Measurements from ENCODE around the gene WWTR1.

The WWTR1 gene

DNA sequence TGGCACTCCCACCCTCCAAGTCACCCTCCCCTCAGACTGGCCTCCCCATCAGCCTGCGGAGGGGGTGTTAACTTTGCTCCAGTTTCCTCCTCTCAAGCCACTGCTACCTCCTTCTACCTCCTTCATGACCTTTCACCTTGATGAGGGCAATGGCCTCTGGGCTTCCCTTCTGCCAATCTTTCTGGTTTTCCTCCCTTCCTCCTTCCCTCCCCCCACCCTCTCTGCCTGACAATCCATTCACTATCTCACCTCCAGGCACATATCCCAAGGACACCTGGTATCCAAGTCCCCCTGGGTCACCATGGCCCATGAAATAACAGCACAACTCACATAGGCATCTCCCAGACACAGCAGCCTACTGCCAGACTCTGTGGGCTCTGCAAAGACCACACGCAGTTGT, 80.0 kb downstream of the WWTR1 start:
- Histone ChIP-seq H3K4me3 (replicated peaks; ENCODE audit: insufficient read depth, low read length) (no peak overlapping the region), H3K27me3 (ENCODE audit: insufficient read depth, poor library complexity, severe bottlenecking) (peaks cover 8% of the 10 kb centered on the region), H3K27ac (replicated peaks) (no peak overlapping the region)
- DNase-seq (ENCODE audit: low read depth in 1 of 2, low spot score in 1 of 2), result no peak
- no peak for TF ChIP-seq POLR2AphosphoS5 (IDR thresholded peaks at IDR 0.05; ENCODE audit: low read depth)
- no peak for TF ChIP-seq SPI1 (IDR thresholded peaks at IDR 0.05; ENCODE audit: borderline replicate concordance, low read depth)

DNA sequence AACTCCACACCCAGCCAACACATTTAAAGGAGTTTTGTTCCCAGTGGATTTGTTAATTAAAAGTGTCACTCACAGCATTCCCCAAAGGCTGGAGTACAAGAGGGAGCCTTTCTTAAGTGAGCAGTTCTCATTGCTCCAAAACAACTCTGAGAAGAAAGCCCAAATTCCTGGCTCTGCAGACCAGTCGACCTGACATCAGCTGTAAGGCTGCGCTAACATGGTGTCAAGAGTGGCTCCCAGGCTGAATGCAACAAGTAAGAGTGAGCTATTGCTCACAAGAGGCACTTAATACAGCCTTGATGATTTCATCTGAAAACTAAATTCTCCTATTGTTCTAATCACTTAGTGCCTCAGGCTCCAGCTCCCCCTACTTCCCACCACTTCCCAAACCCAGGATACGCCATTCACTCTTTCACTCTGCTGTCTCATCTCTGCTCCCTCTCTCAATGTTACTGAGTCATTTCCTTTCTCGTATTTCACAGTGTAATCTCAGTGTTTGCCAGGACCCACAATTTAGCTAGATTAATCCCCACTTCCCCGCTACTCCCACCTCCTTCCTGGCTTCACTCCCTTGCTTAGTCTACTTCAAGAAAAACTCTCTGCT, 81.8 kb downstream of the WWTR1 start:
- no peak for DNase-seq (ENCODE audit: low read depth in 1 of 2, low spot score in 1 of 2)
- Histone ChIP-seq H3K27me3 (ENCODE audit: insufficient read depth, poor library complexity, severe bottlenecking) (peaks cover 7% of the 10 kb centered on the region), H3K27ac (replicated peaks) (no peak overlapping the region), H3K4me3 (replicated peaks; ENCODE audit: insufficient read depth, low read length) (no peak overlapping the region)
- TF ChIP-seq, protein P1, sequence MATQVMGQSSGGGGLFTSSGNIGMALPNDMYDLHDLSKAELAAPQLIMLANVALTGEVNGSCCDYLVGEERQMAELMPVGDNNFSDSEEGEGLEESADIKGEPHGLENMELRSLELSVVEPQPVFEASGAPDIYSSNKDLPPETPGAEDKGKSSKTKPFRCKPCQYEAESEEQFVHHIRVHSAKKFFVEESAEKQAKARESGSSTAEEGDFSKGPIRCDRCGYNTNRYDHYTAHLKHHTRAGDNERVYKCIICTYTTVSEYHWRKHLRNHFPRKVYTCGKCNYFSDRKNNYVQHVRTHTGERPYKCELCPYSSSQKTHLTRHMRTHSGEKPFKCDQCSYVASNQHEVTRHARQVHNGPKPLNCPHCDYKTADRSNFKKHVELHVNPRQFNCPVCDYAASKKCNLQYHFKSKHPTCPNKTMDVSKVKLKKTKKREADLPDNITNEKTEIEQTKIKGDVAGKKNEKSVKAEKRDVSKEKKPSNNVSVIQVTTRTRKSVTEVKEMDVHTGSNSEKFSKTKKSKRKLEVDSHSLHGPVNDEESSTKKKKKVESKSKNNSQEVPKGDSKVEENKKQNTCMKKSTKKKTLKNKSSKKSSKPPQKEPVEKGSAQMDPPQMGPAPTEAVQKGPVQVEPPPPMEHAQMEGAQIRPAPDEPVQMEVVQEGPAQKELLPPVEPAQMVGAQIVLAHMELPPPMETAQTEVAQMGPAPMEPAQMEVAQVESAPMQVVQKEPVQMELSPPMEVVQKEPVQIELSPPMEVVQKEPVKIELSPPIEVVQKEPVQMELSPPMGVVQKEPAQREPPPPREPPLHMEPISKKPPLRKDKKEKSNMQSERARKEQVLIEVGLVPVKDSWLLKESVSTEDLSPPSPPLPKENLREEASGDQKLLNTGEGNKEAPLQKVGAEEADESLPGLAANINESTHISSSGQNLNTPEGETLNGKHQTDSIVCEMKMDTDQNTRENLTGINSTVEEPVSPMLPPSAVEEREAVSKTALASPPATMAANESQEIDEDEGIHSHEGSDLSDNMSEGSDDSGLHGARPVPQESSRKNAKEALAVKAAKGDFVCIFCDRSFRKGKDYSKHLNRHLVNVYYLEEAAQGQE (IDR thresholded peaks at IDR 0.05; ENCODE audit: insufficient replicate concordance, low read depth), result no peak
- no peak for TF ChIP-seq GABPA (IDR thresholded peaks at IDR 0.05; ENCODE audit: low read depth)
- TF ChIP-seq, protein P2, sequence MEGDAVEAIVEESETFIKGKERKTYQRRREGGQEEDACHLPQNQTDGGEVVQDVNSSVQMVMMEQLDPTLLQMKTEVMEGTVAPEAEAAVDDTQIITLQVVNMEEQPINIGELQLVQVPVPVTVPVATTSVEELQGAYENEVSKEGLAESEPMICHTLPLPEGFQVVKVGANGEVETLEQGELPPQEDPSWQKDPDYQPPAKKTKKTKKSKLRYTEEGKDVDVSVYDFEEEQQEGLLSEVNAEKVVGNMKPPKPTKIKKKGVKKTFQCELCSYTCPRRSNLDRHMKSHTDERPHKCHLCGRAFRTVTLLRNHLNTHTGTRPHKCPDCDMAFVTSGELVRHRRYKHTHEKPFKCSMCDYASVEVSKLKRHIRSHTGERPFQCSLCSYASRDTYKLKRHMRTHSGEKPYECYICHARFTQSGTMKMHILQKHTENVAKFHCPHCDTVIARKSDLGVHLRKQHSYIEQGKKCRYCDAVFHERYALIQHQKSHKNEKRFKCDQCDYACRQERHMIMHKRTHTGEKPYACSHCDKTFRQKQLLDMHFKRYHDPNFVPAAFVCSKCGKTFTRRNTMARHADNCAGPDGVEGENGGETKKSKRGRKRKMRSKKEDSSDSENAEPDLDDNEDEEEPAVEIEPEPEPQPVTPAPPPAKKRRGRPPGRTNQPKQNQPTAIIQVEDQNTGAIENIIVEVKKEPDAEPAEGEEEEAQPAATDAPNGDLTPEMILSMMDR (IDR thresholded peaks at IDR 0.05; ENCODE audit: insufficient read depth, low read length), result no peak
- no peak for TF ChIP-seq SPI1 (IDR thresholded peaks at IDR 0.05; ENCODE audit: borderline replicate concordance, low read depth)
- no peak for TF ChIP-seq POLR2AphosphoS5 (IDR thresholded peaks at IDR 0.05; ENCODE audit: low read depth)

DNA sequence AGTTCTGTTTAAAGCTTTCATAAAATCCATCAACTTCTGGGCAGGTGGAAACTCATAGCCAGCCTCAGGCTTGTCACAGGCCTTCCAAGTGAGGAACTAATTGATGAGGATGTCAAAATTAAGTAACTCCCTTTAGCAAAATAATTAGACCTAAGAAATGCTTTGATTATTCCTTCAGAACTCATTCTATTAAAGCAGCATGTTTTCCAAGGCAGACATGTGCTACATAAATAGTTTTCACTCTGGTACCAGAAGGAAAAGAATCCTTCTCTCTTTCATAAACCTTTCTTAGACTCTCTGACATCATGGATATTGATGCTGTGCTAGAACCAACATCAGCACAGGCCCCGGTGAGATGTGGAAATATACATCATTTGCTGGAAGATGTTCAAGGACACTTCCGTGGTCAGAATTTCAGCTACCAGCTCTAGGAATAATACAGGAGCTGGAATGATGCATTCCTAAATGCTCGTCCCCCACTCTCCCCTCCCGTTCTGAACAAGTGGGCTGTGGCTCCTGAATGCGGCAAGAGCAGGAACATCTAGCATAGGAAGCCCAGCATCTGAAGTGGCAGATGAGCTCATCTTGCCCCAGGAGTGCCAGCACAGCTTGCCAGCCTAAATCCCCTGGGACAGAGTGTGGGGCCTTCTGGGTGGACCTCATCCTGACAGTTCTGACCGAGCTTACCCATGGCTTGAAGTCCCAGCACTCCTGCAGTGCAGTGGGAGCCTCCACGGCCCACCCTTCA, 82.4 kb downstream of the WWTR1 start:
- TF ChIP-seq, protein P2 (IDR thresholded peaks at IDR 0.05; ENCODE audit: insufficient read depth, low read length), result no peak
- no peak for TF ChIP-seq SPI1 (IDR thresholded peaks at IDR 0.05; ENCODE audit: borderline replicate concordance, low read depth)
- TF ChIP-seq POLR2AphosphoS5 (IDR thresholded peaks at IDR 0.05; ENCODE audit: low read depth), result no peak
- TF ChIP-seq, protein P1 (IDR thresholded peaks at IDR 0.05; ENCODE audit: insufficient replicate concordance, low read depth), result no peak
- no peak for TF ChIP-seq GABPA (IDR thresholded peaks at IDR 0.05; ENCODE audit: low read depth)
- DNase-seq (ENCODE audit: low read depth in 1 of 2, low spot score in 1 of 2), result no peak
- Histone ChIP-seq H3K27me3 (ENCODE audit: insufficient read depth, poor library complexity, severe bottlenecking) (peaks cover 6% of the 10 kb centered on the region), H3K27ac (replicated peaks) (no peak overlapping the region), H3K4me3 (replicated peaks; ENCODE audit: insufficient read depth, low read length) (no peak overlapping the region)

DNA sequence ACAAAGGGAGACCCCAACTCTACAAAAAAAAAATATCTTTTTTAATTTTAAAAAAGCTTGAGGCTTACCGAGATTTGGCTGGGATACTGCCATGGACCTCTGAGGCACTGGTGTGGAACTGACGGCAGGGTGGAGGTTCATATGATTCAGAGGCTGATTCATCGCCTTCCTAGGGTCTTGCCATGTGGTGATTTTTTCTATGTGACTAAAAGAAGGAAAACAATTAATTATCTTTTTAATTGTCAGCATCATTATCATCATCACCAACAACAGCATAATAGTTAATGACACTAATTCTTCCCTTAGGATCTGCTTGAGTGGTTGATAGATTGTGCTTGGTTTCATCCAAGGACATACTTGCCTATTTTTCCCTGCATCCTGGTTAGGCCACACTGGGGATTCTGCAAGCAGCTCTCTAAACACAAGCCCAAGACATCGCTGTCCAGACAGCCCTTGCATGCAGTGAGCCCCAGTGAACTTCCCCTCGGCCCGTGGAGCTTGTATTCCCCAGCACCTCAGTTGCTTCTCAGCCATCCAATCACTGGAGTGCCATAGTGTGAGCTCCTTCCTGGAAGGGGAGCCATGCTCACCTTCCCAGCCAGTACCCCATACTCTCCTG, 84.9 kb downstream of the WWTR1 start:
- H3K27me3 ChIP-seq (ENCODE audit: insufficient read depth, poor library complexity, severe bottlenecking), result peaks cover 6% of the 10 kb centered on the region
- no peak overlapping the region for H3K27ac ChIP-seq (replicated peaks)
- no peak for TF ChIP-seq SPI1 (IDR thresholded peaks at IDR 0.05; ENCODE audit: borderline replicate concordance, low read depth)
- TF ChIP-seq, protein P2 (IDR thresholded peaks at IDR 0.05; ENCODE audit: insufficient read depth, low read length), result no peak
- TF ChIP-seq GABPA (IDR thresholded peaks at IDR 0.05; ENCODE audit: low read depth), result no peak
- TF ChIP-seq, protein P1 (IDR thresholded peaks at IDR 0.05; ENCODE audit: insufficient replicate concordance, low read depth), result no peak
- no peak for TF ChIP-seq POLR2AphosphoS5 (IDR thresholded peaks at IDR 0.05; ENCODE audit: low read depth)
- no peak for DNase-seq (ENCODE audit: low read depth in 1 of 2, low spot score in 1 of 2)
- H3K4me3 ChIP-seq (replicated peaks; ENCODE audit: insufficient read depth, low read length), result no peak overlapping the region

All from HL-60 (cell line).